SK-N-SH (cell line): ENCODE results near the gene HSP90AA1. TPM values are rescaled to one million over a fixed set of nuclear protein-coding genes. Genes with fewer than 3 reads are reported as not detected.

Experiments
- CTCF ChIA-PET: fragments of 300-600, 350-600 bp; formaldehyde crosslinking; extraction: SDS; loops from one replicate; lab custom pipeline; 2021; lab: Yijun Ruan, JAX
- POLR2A ChIA-PET: fragments of 350-600 bp; sonication (Branson Sonifier 250); formaldehyde crosslinking; extraction: SDS; loops from one replicate; lab custom pipeline; 2020; ENCODE audit warnings: antibody characterized with exemption, inconsistent platforms; lab: Yijun Ruan, JAX
- DNase-seq: peaks from one replicate; pipeline ENCODE4 v3.0.0; 2012
- H2AFZ ChIP-seq: fragments of 200-600 bp; sonication (generic); 2 replicates; pipeline ENCODE4 v1.8.1; 2016; ENCODE audit warnings: antibody characterized with exemption, mild to moderate bottlenecking, low read depth
- H3F3A ChIP-seq: fragments of 200-600 bp; sonication (generic); replicated peaks from 2 replicates; pipeline ENCODE3; 2016; ENCODE audit warnings: antibody characterized with exemption, mild to moderate bottlenecking; ENCODE audit not compliant: insufficient read depth
- H3K27ac ChIP-seq, 2 experiments: fragments of 200-500 bp in 1 of 2; fragments of 200-600 bp in 1 of 2; sonication (Bioruptor generic) in 1 of 2; sonication (generic), shearing (Covaris generic) in 1 of 2; 2 replicates each; pipeline versions ENCODE4 v1.5.1 to v1.6.1; 2014 to 2016; ENCODE audit warnings: low read depth in 2 of 2, inconsistent platforms in 1 of 2, low read length in 1 of 2, mild to moderate bottlenecking in 1 of 2, mixed read lengths in 1 of 2
- H3K27me3 ChIP-seq: fragments of 200-600 bp; sonication (generic), shearing (Covaris generic); 2 replicates; pipeline ENCODE4 v1.6.1; 2016; ENCODE audit warnings: mixed run types; ENCODE audit not compliant: insufficient read depth
- H3K36me3 ChIP-seq, 2 experiments: fragments of 200-500 bp in 1 of 2; fragments of 200-600 bp in 1 of 2; sonication (Bioruptor generic) in 1 of 2; sonication (generic) in 1 of 2; replicated peaks in 1 of 2; 2 replicates each; pipeline versions ENCODE3 to v1.5.1; 2014 to 2016; ENCODE audit warnings: low read length in 1 of 2, mild to moderate bottlenecking in 1 of 2; ENCODE audit not compliant: insufficient read depth in 2 of 2, control insufficient read depth in 1 of 2
- H3K4me1 ChIP-seq, 2 experiments: fragments of 200-500 bp in 1 of 2; fragments of 200-600 bp in 1 of 2; sonication (Bioruptor generic) in 1 of 2; sonication (generic), shearing (Covaris generic) in 1 of 2; 2 replicates each; pipeline versions ENCODE4 v1.5.1 to v1.6.1; 2014 to 2016; ENCODE audit warnings: low read depth in 1 of 2, low read length in 1 of 2, mixed run types in 1 of 2; ENCODE audit not compliant: insufficient read depth in 2 of 2, control insufficient read depth in 1 of 2
- H3K4me2 ChIP-seq: fragments of 200-600 bp; sonication (generic), shearing (Covaris generic); 2 replicates; pipeline ENCODE4 v1.6.1; 2017; ENCODE audit warnings: mixed run types
- H3K4me3 ChIP-seq, 2 experiments: fragments of 200-500 bp in 1 of 2; fragments of 200-600 bp in 1 of 2; sonication (Bioruptor generic) in 1 of 2; sonication (generic), shearing (Covaris generic) in 1 of 2; 2 replicates each; pipeline versions ENCODE4 v1.5.1 to v1.8.1; 2014 to 2016; ENCODE audit warnings: low read depth in 2 of 2, inconsistent platforms in 1 of 2, low read length in 1 of 2, mild to moderate bottlenecking in 1 of 2, mixed read lengths in 1 of 2, moderate library complexity in 1 of 2
- H3K79me2 ChIP-seq: fragments of 200-600 bp; sonication (generic); 2 replicates; pipeline ENCODE4 v1.8.1; 2017; ENCODE audit warnings: mild to moderate bottlenecking; ENCODE audit not compliant: insufficient read depth
- H3K9ac ChIP-seq: fragments of 200-600 bp; sonication (generic); 2 replicates; pipeline ENCODE4 v1.6.1; 2017; ENCODE audit warnings: mixed run types
- H3K9me2 ChIP-seq: fragments of 200-600 bp; sonication (generic); 2 replicates; pipeline ENCODE4 v1.6.1; 2017; ENCODE audit warnings: mixed run types
- H3K9me3 ChIP-seq: fragments of 200-600 bp; sonication (generic); 2 replicates; pipeline ENCODE4 v1.6.1; 2017; ENCODE audit warnings: mixed run types, mild to moderate bottlenecking, moderate library complexity
- H4K20me1 ChIP-seq: fragments of 200-600 bp; sonication (generic); 2 replicates; pipeline ENCODE4 v1.6.1; 2017; ENCODE audit warnings: mild to moderate bottlenecking, mixed run types; ENCODE audit not compliant: insufficient read depth
- EP300 ChIP-seq, 2 experiments: IDR thresholded peaks; 2 replicates each; pipeline versions ENCODE4 v1.4.0 to v1.6.1; 2012; ENCODE audit warnings: borderline replicate concordance in 1 of 2, low read depth in 1 of 2, low read length in 1 of 2
- FOXJ3 ChIP-seq: sonication (generic); formaldehyde crosslinking; IDR thresholded peaks from 2 replicates; pipeline ENCODE4 v1.5.1; 2020; ENCODE audit warnings: mild to moderate bottlenecking, missing genetic modification reagents
- FOXM1 ChIP-seq: IDR thresholded peaks from 2 replicates; pipeline ENCODE4 v1.4.0; 2012; ENCODE audit warnings: low read depth, mild to moderate bottlenecking
- GABPA ChIP-seq: IDR thresholded peaks from 2 replicates; pipeline ENCODE4 v1.4.0; 2012; ENCODE audit warnings: low read depth, mild to moderate bottlenecking
- GATA2 ChIP-seq: sonication (generic); formaldehyde crosslinking; IDR thresholded peaks from 2 replicates; pipeline ENCODE4 v1.5.0; 2020; ENCODE audit warnings: mild to moderate bottlenecking, missing genetic modification reagents
- JUND ChIP-seq: IDR thresholded peaks from 2 replicates; pipeline ENCODE4 v1.4.0; 2012
- MXI1 ChIP-seq: IDR thresholded peaks from 2 replicates; pipeline ENCODE4 v1.6.1; 2012; ENCODE audit warnings: mild to moderate bottlenecking, low read depth, low read length, improper control_type of control experiment
- NFIC ChIP-seq: IDR thresholded peaks from 2 replicates; pipeline ENCODE4 v1.4.0; 2012; ENCODE audit warnings: borderline replicate concordance
- NRF1 ChIP-seq: IDR thresholded peaks from 2 replicates; pipeline ENCODE4 v1.6.1; 2012; ENCODE audit warnings: low read depth, mild to moderate bottlenecking, low read length
- PBX3 ChIP-seq: IDR thresholded peaks from 2 replicates; pipeline ENCODE4; 2012
- POLR2AphosphoS5 ChIP-seq: IDR thresholded peaks from 2 replicates; pipeline ENCODE4 v1.6.1; 2012; ENCODE audit warnings: low read depth, low read length
- RCOR1 ChIP-seq: fragments of 150-350 bp; IDR thresholded peaks from 2 replicates; pipeline ENCODE4 v1.6.1; 2017; ENCODE audit warnings: antibody characterized with exemption, low read length
- RFX5 ChIP-seq: IDR thresholded peaks from 2 replicates; pipeline ENCODE4 v1.6.1; 2012; ENCODE audit warnings: mild to moderate bottlenecking, improper control_type of control experiment, low read length
- RXRA ChIP-seq: IDR thresholded peaks from 2 replicates; pipeline ENCODE4 v1.4.0; 2012; ENCODE audit warnings: low read depth, mild to moderate bottlenecking, borderline replicate concordance
- SIN3A ChIP-seq: IDR thresholded peaks from 2 replicates; pipeline ENCODE4 v1.6.1; 2012; ENCODE audit warnings: low read depth, mild to moderate bottlenecking, low read length, moderate library complexity, borderline replicate concordance
- SMC3 ChIP-seq: IDR thresholded peaks from 2 replicates; pipeline ENCODE4 v1.6.1; 2012; ENCODE audit warnings: low read depth, low read length, improper control_type of control experiment
- TAF1 ChIP-seq: IDR thresholded peaks from 2 replicates; pipeline ENCODE4 v1.6.1; 2012; ENCODE audit warnings: low read depth, mild to moderate bottlenecking, low read length, moderate library complexity, borderline replicate concordance
- TEAD4 ChIP-seq: IDR thresholded peaks from 2 replicates; pipeline ENCODE4 v1.4.0; 2012; ENCODE audit warnings: mild to moderate bottlenecking, borderline replicate concordance; ENCODE audit not compliant: insufficient read depth
- USF1 ChIP-seq: IDR thresholded peaks from 2 replicates; pipeline ENCODE4 v1.4.0; 2012; ENCODE audit warnings: low read depth, borderline replicate concordance
- USF2 ChIP-seq: fragments of 150-350 bp; IDR thresholded peaks from 2 replicates; pipeline ENCODE4 v1.6.1; 2017; ENCODE audit warnings: antibody characterized with exemption, low read length, low read depth, borderline replicate concordance
- YY1 ChIP-seq: IDR thresholded peaks from 2 replicates; pipeline ENCODE4 v1.4.0; 2012; ENCODE audit warnings: low read depth, mild to moderate bottlenecking
- ZBTB33 ChIP-seq: IDR thresholded peaks from 2 replicates; pipeline ENCODE4 v1.4.0; 2012; ENCODE audit warnings: low read depth, borderline replicate concordance
- WGBS: methylation state at CpG from one replicate; pipeline ENCODE4 v1.1.6; 2017; ENCODE audit warnings: low lambda C conversion rate; 5-methylcytosine and 5-hydroxymethylcytosine counted together
- polyA plus RNA-seq, 3 experiments: library from polyadenylated mRNA; depleted of rRNA; stranded (reverse); fragments of >200 nt; gene quantifications; 2 replicates each; pipeline ENCODE4 v1.2.3, GENCODE V29; 2012
- TF ChIP-seq, protein P1 (sequence below): IDR thresholded peaks from 2 replicates; pipeline ENCODE4 v1.6.1; 2012; ENCODE audit warnings: mild to moderate bottlenecking, low read depth, low read length, moderate library complexity

The HSP90AA1 gene
- 269 and 298 TPM in 2 replicates for polyA plus RNA-seq (2012; rRNA removed)
- polyA plus RNA-seq (2012; cell fraction: cytosol; rRNA removed), result 408 and 501 TPM in 2 replicates
- polyA plus RNA-seq (2012; cell fraction: nucleus; rRNA removed), result 123 and 208 TPM in 2 replicates

GRCh38 chr14:102086972-102087761 is at the start of gene HSP90AA1:
HSP90AA1 (minus strand) TSS chr14:102087044; CDS start chr14:102086378, 666 bp downstream.
- H3K27ac ChIP-seq, result peak within 1 kb of the TSS; percentile 88 to 92
- H3K9me2 ChIP-seq, result no peaks in the 10 kb centered on the region
- no peaks in the 10 kb centered on the region for H3K27me3 ChIP-seq
- H3K79me2 ChIP-seq, result peaks cover 47% of the 10 kb centered on the region
- CTCF ChIA-PET, result interaction anchor here (0.7 to 2.9 kb wide), 3 partner anchors 9 to 227 kb away, joined by 3 to 15 read pairs (median 12); no protein-coding TSS in a partner anchor
- peaks cover 18% of the 10 kb centered on the region for H3F3A ChIP-seq
- POLR2A ChIA-PET, result interaction anchor here (0.5 to 1.7 kb wide), 3 partner anchors 12 to 233 kb away, joined by 3 read pairs; no protein-coding TSS in a partner anchor
- peak within 1 kb of the TSS; percentile 94 for H3K9ac ChIP-seq
- H3K36me3 ChIP-seq, result peaks cover 35 to 40% of the 10 kb centered on the region in 2 experiments
- peaks cover 40% of the 10 kb centered on the region for H4K20me1 ChIP-seq
- H3K4me2 ChIP-seq, result peak within 1 kb of the TSS; percentile 93
- peak; percentile 99 for DNase-seq
- H3K4me1 ChIP-seq, result peaks cover 28 to 32% of the 10 kb centered on the region in 2 experiments
- 4% methylated on average over 38 of the region's 106 CpGs for WGBS
- peak within 1 kb of the TSS; percentile 81 to 94 for H3K4me3 ChIP-seq
- peak within 1 kb of the TSS; percentile 92 for H2AFZ ChIP-seq
- H3K9me3 ChIP-seq, result no peaks in the 10 kb centered on the region
- TF ChIP-seq ZBTB33, result no peak
- TF ChIP-seq SMC3, result no peak
- peak; percentile 99 for TF ChIP-seq POLR2AphosphoS5
- peak; percentile 37; the same call in 1 of the 2 replicates for TF ChIP-seq MXI1
- no peak for TF ChIP-seq RXRA
- TF ChIP-seq USF2, result no peak
- TF ChIP-seq NFIC, result peak; percentile 63
- no peak for TF ChIP-seq GABPA
- TF ChIP-seq USF1, result 0 out of 2 replicates have a peak, but pooled peaks have one; percentile 23
- TF ChIP-seq NRF1, result peak; percentile 90
- TF ChIP-seq EP300 (IDR thresholded peaks at IDR 0.05; ENCODE audit: borderline replicate concordance in 1 of 2, low read depth in 1 of 2, low read length in 1 of 2), result peak; percentile 1 to 92; a peak in 2 of 4 replicates
- TF ChIP-seq PBX3, result no peak; the same call in none of the 2 replicates
- no peak for TF ChIP-seq FOXJ3 (CRISPR knock-in tag)
- TF ChIP-seq TEAD4, result no peak
- TF ChIP-seq YY1, result 0 out of 2 replicates have a peak, but pooled peaks have one; percentile 45
- TF ChIP-seq GATA2 (CRISPR knock-in tag), result no peak
- no peak for TF ChIP-seq FOXM1
- TF ChIP-seq RCOR1, result 0 out of 2 replicates have a peak, but pooled peaks have one; percentile 21
- peak; percentile 91 for TF ChIP-seq TAF1
- peak; percentile 27; the same call in 1 of the 2 replicates for TF ChIP-seq JUND
- TF ChIP-seq SIN3A, result peak; percentile 84; the same call in 1 of the 2 replicates
- no peak for TF ChIP-seq RFX5
- TF ChIP-seq, protein P1, sequence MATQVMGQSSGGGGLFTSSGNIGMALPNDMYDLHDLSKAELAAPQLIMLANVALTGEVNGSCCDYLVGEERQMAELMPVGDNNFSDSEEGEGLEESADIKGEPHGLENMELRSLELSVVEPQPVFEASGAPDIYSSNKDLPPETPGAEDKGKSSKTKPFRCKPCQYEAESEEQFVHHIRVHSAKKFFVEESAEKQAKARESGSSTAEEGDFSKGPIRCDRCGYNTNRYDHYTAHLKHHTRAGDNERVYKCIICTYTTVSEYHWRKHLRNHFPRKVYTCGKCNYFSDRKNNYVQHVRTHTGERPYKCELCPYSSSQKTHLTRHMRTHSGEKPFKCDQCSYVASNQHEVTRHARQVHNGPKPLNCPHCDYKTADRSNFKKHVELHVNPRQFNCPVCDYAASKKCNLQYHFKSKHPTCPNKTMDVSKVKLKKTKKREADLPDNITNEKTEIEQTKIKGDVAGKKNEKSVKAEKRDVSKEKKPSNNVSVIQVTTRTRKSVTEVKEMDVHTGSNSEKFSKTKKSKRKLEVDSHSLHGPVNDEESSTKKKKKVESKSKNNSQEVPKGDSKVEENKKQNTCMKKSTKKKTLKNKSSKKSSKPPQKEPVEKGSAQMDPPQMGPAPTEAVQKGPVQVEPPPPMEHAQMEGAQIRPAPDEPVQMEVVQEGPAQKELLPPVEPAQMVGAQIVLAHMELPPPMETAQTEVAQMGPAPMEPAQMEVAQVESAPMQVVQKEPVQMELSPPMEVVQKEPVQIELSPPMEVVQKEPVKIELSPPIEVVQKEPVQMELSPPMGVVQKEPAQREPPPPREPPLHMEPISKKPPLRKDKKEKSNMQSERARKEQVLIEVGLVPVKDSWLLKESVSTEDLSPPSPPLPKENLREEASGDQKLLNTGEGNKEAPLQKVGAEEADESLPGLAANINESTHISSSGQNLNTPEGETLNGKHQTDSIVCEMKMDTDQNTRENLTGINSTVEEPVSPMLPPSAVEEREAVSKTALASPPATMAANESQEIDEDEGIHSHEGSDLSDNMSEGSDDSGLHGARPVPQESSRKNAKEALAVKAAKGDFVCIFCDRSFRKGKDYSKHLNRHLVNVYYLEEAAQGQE, result 0 out of 2 replicates have a peak, but pooled peaks have one; percentile 11
